Measurements from ENCODE around the gene TCAF2. TPM values are rescaled to one million over a fixed set of nuclear protein-coding genes. Genes with fewer than 3 reads are reported as not detected.

The TCAF2 gene
- total RNA-seq, 1 experiment from 2014 or later: 0.09 TPM

Other genes with a start within 250 kb of the TCAF2 start
- gene ZYX, start 239.6 kb upstream of the TCAF2 start, total RNA-seq (2021): 130 and 132 TPM in 2 replicates
- gene EPHA1, start 212.1 kb upstream of the TCAF2 start, total RNA-seq (2021): 1.2 and 1.7 TPM in 2 replicates
- gene TAS2R60, start 177.5 kb upstream of the TCAF2 start, total RNA-seq (2021): not detected in 2 replicates
- not detected in 2 replicates for gene TAS2R41, start 143.1 kb upstream of the TCAF2 start, total RNA-seq (2021)
- not detected in 2 replicates for gene CTAGE15, start 49.2 kb upstream of the TCAF2 start, total RNA-seq (2021)
- 0.17 TPM in 1 of 2 replicates, not detected in the other for gene CTAGE6, start 136.7 kb downstream of the TCAF2 start, total RNA-seq (2021)